GM19238 (cell line): Measurements from ENCODE around the gene COMP.
"Not testable (repeated sequence)": the region's sequence is repeated elsewhere in the genome, so short reads cannot be mapped to it uniquely, and the experiment has no call there.

ENCODE experiments used
- DNase-seq: peaks from one replicate; pipeline ENCODE4 v3.0.0; 2011; ENCODE audit warnings: low spot score; ENCODE audit not compliant: insufficient read length

COMP gene

DNA sequence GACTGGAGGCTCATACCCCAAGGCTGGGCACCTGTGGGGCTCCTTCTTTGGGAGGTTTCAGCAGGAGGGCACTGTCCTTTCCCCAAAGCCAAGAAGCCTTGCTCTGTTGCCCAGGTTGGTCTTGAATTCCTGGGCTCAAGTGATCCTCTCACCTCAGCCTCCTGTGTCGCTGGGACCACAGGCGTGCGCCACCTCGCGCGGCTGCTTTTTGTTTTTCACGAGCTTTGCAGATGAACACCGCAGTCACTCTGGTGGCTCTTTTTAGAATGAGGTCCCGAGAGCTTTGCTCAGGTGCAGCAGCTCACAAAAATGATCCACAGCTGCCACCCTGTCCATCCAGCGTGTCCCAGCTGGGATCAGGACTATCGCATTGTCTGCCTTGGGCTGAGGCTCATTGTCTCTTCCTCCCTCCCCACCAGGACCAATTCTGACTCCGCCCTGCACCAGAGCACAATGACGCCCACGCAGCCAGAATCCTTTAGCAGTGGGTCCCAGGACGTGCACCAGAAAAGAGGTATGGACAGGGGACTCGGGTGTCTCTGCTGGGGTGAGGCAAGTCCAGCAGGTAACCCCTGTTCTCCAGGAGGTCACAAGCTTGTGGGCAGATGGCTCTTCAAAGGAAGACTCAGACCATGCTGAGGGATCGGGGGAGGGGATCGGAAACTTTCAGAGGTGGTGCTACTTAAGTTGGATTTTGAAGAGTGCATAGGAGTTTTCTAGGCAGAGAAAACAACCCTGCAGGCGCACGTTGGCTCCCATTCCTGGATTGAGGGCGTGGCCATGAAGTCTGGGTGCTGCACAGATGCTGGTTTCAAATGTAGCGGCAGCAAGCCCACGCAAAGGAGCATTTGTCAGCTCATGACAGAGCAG, 41.5 kb downstream of the COMP start:
- DNase-seq = no peak

DNA sequence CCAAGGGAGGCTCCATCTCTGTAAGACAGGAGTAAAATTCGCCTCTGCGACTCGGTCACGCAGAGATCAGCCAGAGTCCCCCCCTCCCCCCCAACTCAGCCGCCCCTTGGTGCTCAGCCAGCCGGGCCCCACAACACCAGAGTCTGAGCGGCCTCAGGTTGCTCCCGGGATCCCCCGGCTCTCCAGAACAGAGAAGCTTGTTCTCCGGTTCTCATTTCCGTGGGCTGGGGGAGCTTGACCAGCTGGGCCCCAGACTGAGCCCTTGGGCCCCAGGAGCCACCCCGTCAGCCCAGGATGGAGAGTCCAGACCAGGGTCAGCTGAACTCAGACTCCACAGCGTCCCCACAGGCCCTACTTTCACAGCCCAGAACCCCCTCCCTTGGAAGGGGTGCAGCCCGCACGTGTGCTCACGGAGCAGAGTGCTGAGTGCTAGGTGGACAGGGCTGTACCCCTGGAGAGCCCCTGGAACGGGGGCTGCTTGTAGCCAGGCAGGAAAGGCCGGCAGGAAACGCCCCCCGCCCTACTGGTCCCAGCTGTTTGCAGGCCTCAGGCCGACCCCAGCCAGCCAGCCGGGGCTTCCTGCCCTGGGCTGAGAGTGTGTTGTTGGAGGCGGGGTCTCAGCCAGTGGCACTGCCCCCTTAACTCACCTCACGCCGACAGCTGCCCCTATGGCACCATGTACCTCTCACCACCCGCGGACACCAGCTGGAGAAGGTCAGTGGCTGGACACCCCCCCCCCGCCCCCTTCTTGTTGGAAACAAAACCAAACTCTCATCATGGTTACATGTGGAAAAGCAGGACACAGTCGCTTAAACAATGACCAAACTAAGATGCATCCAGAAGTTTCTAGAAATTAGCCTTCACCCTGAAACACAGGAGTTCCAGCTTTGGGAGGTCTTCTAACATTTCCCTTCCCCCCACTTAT, 44.4 kb downstream of the COMP start:
- DNase-seq = no peak

DNA sequence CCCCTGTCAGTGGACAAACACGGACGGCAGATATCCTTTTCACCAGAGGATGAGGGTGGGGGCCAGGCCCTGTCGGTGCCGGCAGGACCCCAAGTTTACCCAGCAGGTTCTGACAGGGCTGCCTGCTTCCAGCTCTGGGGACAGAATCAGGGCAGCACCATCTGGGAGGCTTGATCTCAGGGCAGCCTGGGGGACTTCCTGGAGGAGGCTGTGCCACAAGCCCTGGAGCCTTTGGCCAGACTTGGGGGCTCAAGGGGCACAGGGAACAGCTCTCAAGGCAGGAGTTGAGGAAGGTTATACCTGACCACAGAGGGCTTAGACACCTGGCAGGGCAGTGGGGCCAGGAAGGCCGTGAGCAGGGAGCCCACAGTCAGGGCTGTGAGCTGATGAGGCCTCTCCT, 45.2 kb downstream of the COMP start:
- DNase-seq = no peak

DNA sequence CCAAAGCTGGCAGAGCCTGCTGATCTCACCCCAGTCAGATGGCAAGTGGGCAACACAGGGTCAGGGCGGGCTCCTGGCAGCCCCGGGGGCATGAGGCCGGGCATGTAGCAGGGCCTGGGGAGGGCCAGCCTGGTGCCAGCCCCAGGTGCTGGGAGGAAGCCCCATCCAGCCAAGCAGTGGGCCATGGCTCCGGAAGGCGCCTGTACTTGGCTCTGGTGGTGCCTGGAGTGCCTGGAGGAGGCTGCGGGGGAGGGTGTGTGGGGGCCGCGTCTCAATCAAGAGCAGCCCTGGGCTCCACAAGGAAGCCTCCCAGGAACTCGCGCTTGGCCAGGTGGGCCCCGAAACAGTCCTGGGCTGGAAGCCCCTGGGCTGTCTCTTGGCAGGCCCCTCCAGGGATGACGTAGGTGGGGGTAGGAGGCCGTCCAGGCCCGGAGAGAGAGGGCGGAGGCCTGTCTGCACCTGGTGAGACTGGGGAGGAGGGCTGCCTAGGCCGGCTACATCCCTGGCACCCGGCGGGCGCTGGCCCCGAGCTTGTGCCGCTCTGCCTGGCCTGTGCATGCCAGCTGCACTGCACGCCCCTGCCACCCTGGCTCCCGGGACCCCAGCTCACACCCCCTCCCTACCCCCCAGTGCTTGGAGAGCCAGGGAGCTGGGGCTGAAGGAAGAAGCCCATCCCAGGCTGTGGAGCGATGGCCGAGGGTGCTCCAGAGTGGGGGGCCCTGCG, 45.9 kb downstream of the COMP start:
- no peak for DNase-seq

DNA sequence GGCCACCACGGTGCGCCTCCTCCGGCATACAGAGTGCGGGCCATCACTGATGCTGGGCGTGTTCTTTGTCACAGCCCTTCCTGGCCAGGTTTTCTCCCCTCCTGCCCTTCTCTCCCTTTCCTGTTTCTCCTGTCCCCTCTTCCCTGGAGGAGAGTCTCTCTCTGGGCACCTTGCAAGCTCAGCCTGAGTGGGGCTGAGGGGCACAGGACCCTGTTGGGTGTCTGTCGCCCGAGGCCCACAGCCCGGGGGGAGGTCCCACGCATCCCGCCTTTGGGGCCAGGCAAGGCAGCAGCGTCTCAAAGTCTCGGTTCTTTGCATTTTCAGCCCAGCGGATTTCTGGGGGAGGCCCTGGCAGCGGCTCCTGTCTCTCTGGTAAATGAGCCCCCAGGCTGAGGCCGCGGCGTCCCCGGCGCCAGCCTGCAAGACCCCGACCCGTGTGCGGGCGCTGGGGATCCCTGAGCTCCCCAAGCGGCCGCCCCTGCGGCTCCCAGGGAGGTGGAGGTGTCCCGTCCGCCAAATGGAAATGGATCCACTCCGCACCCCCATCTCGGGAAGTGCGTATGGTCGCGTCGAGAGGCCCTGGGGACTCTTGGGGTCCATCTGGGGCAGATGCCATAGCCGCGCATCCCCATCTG, 47.2 kb downstream of the COMP start:
- DNase-seq = no peak

DNA sequence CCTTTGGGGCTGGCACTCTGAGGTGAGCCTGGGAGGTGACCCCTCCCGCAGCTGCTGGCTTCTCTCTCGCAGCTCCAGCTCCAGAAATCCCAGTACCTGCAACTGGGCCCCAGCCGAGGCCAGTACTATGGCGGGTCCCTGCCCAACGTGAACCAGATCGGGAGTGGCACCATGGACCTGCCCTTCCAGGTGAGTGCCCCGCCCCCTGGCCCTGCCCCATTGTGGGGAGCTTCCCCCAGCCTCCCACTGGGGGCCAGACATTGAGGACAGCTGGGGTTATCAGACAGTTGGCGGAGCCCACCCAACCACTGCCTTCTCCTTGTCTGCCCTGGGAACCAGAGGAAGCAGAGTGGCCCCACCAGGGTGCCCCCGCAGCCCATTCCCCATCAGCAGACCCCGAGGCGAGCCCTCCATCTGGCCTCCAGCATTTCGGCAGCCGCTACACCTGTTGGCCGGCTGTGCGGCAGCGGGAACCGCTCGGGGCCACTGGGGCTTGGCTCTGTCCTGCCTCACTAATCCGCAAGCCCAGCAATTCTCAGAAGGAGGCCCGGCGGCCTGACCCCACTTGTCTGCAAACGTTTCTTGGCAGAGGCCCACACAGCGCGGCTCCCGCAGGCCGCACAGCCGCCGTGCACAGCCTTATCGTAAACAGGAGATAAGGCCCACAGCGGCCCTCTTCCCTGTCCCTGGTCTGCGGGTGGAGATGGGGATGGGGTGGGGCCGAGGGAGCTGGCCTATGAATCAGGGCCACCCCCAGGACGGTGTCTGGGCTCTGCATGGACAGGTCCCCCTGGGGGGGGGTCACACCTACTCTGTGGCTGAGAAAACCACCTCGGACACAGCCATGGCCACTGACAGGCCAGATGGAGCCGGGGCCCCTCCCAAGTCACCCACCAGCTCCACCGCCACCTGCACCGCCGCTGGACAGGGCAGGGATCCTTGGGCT, 48.0 kb downstream of the COMP start:
- DNase-seq = no peak

DNA sequence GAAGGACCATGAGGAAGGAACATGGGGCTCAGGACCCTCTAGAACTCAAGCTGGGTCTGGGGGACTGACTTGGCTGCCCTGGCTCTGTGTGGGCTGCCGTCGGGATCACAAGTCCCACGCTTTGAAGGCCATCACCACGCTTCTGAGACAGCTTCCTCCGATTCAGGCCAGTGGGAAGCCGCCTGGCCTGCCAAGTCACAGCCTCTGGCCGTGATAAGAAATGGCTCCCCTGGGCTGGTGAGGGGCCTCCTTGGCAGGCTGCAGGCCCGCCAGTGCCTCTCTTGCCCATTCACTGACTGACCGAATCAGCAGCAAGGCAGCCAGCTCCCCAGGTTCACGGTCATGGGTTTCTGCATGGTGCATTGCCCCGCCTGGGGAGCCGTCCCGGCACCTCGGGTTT, 48.8 kb downstream of the COMP start:
- DNase-seq = no peak

DNA sequence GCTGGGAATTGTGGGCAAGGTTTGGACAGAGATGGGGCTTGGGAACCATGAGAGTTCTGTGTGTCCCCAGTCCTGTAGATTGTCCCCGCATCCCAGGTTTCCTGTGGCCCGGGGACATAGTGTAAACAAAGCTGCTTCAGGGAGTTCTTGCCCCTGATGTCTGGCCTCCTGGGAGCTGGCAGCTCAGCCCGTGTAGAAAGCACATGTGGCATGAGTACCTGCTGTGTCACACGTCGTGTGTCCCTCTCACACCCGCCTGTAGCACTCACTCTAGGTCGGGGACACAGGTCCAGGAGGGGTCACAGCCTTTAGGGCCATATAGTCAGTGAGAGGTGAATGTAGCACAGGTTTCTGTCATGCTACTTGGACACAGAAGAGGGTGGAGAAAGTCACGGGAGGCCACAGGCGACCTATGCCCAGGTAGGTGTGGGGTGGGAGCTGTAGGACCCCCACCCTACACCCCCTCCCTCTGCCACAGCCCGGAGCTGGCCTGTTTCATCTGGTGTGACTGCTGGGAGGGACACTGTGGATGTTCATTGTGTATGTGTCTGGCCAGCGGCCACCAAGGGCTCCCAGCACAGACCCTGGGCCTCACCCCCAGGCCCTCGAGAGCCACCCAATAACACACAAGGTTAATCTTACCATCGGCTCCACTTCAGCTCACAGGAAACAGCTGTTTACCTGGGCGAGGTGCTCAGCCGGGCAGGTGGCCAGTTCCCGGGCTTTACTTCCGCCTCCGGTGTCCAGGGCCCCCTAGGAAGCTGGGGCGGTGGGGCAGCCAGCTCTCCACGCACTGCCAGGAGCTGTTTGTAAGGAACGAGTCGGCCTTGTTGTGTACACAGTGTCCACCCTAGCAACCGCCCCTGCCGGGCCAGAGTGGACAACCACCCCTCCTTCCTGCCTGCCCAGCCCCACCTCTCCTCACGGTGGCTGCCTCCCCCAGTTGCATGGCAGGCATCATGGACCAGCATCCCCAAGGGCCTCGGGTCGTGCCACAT, 49.7 kb downstream of the COMP start:
- no peak for DNase-seq

DNA sequence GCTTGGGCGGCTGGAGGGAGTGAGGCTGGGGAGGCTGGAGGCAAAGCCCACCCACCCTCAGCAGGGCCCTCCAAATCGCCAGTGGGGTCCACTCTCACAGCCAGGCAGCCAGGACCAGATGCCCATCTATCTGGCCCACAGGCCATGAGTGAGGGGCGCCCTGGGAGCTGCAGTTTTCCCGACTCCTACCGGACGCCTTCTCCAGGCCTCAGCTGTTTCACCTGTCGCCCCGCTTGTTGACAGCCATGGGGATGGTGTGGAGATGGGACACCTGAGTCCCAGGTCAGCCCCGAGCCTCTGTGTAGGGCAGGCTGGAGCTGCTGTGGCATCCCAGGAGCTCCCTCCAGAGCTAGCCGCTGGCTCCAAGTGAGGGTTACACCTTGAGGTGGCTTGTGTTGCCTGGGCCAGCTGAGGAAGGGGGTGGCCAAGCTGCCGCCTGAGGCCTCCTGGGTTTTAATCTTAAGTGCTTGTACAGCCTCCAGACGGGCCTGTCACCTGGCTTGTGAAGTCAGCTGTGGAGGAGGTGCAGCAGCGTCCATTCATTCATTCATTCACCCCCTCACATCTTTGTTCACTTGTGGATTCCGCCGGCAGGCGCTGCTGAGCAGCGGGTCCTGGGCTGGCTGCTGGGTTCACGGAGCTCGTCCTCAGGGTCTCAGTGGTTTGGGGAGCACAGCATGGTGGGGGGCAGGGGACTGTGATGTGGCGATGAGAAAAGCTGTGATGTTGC, 52.0 kb downstream of the COMP start:
- DNase-seq = no peak

DNA sequence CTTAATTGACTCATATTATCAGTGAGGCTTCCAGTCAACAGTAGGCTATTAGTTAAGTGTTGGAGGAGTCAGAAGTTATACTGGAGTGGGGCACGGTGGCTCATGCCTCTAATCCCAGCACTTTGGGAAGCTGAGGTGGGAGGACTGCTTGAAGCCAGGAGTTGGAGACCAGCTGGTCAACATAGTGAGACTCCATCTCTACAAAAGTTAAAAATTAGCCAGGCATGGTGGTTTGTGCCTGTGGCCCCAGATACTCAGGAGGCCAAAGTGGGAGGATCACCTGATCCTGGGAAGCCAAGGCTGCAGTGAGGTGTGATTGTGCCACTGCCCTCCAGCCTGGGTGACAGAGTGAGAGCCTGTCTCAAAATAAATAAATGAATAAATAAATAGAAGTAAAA, 53.2 kb downstream of the COMP start:
- no peak for DNase-seq

DNA sequence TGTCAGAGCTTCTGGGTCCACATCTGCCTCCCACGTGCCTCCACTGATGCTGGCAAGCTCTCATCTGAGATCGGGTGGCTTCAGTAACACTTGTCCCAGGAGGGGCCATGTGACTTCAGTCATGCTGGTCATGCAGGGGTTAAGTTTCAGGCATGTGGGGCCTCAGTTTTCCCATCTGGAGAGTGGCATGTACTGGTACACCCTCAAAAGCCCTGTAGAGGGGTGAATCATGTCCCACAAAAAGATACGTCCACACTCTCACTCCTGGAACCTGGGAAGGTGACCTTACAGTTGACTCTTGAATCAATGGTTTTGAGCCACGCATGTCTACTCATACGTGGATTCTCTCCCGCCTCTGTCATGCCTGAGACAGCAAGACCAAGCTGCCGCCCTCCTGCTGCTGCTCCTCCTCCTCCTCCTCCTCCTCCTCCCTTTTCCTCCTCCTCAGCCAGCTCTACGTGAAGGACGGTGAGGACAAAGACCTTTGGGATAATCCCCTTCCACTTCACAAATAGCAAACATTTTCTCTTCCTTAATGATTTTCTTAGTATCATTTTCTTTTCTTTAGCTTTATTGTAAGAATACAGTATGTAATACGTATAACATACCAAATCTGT, 53.7 kb downstream of the COMP start:
- no peak for DNase-seq

DNA sequence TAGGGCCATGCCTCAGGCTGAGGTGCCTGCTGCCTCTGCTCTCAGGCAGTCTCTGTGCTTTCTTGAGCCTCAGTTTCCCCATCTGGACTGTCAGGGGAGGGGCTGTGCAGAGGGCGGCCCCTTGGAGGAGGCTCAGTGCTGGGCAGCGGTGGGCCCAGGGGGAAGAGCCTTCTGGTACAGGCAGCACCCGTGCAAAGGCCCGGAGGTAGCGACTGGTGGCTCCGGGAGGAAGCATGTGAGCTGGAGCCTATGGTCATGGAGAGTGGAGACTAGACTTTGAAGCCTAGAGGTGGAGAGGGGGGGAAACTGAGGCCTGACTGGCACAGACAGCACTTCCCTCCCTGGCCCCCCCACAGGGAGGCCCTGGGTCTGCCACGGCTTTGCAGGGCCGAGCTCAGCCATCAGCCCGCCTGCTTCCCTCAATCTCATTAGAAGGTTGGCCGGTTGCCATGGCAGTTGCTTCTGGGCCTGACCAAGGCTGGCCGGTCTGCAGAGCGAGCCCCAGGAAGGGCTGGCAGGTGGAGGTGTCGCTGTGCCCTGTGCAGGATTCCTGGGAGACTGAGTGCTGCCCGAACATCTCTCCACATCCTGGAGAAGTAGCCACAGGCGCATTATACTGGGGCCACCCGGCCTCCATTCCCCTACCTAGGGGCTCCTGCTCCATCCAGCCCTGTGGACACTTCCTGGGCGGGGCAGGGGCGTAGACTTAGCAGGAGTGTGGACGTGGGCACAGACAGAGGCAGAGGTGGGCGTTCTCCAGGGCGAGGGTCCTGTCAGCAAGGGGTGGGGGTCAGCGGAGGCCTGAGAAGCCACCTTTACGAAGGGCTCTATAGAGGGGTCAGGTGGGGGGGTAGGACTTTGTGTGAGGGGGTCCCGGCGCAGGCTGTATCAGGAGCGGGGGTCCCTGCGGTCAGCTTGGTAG, 54.4 kb downstream of the COMP start:
- DNase-seq = no peak

DNA sequence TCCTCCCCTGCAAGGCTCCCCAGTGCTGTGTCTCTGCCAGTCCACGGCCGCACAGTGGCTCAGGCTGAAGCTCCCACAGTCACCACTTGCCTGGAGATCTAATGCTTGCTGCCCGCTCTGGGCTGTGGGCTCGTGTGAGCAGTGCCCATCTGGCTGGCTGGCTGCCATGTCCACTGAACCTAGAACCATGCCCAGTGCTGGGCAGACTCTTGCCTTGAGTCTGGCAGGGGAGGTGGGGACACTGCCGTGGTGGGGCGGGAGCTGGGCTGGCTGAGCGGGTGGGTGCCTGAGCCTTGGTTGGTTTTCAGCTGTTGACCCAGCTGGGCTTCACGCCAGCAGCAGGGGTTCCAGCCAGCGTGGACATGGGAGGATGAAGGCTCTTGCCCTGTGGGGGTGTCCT, 55.4 kb downstream of the COMP start:
- DNase-seq = no peak

DNA sequence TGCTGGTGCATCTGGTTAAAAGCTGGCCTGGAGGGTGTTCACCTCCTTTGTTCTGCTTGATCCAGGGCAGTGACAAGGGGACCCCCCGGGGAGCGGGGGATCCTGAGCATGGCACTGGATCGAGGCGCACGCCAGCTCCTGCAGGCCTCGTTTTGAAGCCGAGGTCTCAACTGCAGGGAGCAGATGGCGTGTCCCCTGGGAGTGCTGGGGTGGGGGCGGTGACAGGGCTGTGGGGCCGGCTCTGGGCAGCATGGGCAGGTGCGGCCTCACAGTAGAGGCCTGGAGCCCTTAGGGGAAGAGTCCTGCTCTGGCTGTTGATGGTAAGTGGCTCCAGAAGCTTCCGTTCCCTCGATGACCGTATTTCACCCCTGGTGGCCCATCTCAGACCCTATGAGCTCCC, 55.8 kb downstream of the COMP start:
- DNase-seq = no peak

DNA sequence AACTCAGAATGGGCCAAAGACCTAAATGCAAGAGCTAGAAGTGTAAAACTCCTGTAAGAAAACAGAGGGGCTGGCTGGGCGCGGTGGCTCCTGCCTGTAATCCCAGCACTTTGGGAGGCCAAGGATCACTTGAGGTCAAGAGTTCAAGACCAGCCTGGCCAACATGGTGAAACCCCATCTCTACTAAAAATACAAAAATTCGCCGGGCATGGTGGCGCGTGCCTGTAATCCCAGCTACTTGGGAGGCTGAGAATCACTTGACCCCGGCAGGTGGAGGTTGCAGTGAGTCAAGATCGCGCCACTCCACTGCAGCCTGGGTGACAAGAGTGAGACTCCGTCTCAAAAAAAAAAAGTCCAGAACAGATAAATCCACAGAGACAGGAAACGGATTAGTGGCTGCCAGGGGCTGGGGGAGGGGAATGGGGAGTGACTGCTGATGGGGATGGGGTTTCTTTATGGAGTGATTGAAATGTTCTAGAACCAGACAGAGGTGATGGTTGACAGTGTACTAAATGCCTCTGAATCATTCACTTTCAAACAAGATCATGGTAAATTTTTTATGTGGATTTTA, 57.3 kb downstream of the COMP start:
- not testable (repeated sequence) for DNase-seq

DNA sequence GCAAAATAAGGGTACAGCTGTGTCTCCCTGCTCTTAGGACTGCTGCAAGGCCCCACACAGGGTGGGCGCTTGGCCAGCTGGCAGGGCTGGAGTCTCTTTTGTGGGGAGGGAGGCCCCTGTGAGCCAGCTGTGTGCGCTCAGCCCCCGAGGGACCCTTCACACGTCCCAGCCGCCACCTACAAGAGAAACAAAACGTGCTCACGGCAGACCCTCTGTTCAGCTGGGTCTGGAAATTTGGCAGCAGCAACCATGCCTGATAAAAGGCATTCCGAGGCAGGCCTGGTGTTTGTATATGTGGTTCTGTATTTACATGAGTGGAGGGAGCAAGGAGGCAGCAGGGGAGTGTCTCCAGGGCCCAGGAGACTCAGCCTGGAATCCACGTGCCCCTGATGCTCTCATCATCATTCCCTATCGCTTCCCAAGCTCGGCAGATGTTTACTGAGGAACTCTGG, 57.9 kb downstream of the COMP start:
- no peak for DNase-seq
